ENCODE results near the gene NAT16. TPM values are rescaled to one million over a fixed set of nuclear protein-coding genes. Genes with fewer than 3 reads are reported as not detected.

Gene NAT16
- polyA plus RNA-seq, 6 donors from 2014 or later = not detected

DNA sequence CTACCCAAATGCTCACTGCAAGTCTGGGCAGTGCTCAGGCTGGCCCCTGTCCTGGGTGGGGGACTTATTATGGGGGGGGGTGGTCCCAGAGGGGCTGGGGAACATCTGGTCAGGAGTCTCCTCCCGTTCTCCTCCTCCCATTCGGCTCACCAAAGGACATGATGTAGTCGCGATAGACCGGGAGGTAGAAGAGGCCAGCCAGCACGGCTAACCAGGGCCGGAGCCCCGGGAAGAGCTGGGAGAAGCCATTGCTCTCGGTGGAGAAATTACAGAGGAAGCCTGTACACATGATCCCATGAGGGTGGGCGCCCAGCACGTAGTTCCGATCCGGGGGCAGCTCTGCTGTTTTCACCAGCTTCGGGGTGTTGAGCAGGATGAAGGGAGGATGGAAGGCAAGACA lies 18.4 kb upstream of the NAT16 start:
- peaks cover 11 to 17% (median 15%) of the 10 kb centered on the region in 3 donors for H3K4me1 Mint-ChIP-seq
- H3K36me3 Mint-ChIP-seq = no peaks in the 10 kb centered on the region
- no peak overlapping the region for H3K27ac Mint-ChIP-seq
- peak overlapping the region in 1 of 8 donors; percentile 44 for H3K4me3 Mint-ChIP-seq
- no peak for DNase-seq
- H3K9me3 Mint-ChIP-seq = no peaks in the 10 kb centered on the region
- peaks cover 0 to 56% (median 27%) of the 10 kb centered on the region in 3 donors for H3K27me3 Mint-ChIP-seq
- no peak for ATAC-seq (ENCODE audit: low read depth in 2 of 2)

DNA sequence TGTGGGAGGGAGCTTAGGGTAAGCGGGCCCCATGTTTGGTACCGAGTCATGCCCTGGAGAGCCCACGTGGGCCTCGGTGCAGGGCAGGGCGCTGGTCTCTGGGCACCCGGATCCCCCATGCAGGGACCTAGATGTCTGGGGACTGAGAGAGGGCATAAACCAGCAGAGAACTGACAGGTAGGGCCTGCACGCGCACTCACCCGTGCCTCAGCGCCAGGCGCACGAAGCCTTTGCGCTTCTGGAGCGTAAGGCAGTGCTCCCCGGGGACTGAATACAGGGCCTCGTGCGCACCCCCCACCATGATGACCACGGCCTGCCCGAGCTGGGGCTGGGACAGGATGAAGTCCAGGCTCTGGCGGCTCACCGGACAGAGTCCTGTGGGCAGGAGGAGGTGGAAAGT lies 17.9 kb upstream of the NAT16 start:
- no peak overlapping the region for H3K27ac Mint-ChIP-seq
- no peak for DNase-seq
- H3K4me3 Mint-ChIP-seq = no peak overlapping the region
- ATAC-seq (ENCODE audit: low read depth in 2 of 2) = no peak
- H3K9me3 Mint-ChIP-seq = no peaks in the 10 kb centered on the region
- H3K4me1 Mint-ChIP-seq = peaks cover 9 to 17% (median 11%) of the 10 kb centered on the region in 3 donors
- no peaks in the 10 kb centered on the region for H3K36me3 Mint-ChIP-seq
- peaks cover 0 to 54% (median 23%) of the 10 kb centered on the region in 3 donors for H3K27me3 Mint-ChIP-seq

GRCh38 chr7:101195884-101196283 lies 15.8 kb upstream of the NAT16 start:
- H3K9me3 Mint-ChIP-seq = peaks cover 0 to 1% (median 0%) of the 10 kb centered on the region in 7 donors
- no peak for ATAC-seq (ENCODE audit: low read depth in 2 of 2)
- no peak overlapping the region for H3K27ac Mint-ChIP-seq
- H3K4me1 Mint-ChIP-seq = peaks cover 4 to 8% (median 6%) of the 10 kb centered on the region in 3 donors
- H3K36me3 Mint-ChIP-seq = no peaks in the 10 kb centered on the region
- H3K4me3 Mint-ChIP-seq = no peak overlapping the region
- H3K27me3 Mint-ChIP-seq = peaks cover 4 to 36% (median 10%) of the 10 kb centered on the region in 3 donors
- no peak for DNase-seq

- Mint-ChIP-seq H3K27ac (peak overlapping the region in 1 of 6 donors; percentile 64), H3K4me3 (no peak overlapping the region), H3K36me3 (no peaks in the 10 kb centered on the region), H3K4me1 (peaks cover 0 to 5% (median 3%) of the 10 kb centered on the region in 3 donors), H3K27me3 (peaks cover 17 to 22% (median 21%) of the 10 kb centered on the region in 3 donors), H3K9me3 (peaks cover 0 to 2% (median 0%) of the 10 kb centered on the region in 7 donors)
- ATAC-seq (ENCODE audit: low read depth in 2 of 2) (no peak), DNase-seq (no peak)
Observed at GRCh38 chr7:101189109-101189508, 9.0 kb upstream of the NAT16 start.

DNA sequence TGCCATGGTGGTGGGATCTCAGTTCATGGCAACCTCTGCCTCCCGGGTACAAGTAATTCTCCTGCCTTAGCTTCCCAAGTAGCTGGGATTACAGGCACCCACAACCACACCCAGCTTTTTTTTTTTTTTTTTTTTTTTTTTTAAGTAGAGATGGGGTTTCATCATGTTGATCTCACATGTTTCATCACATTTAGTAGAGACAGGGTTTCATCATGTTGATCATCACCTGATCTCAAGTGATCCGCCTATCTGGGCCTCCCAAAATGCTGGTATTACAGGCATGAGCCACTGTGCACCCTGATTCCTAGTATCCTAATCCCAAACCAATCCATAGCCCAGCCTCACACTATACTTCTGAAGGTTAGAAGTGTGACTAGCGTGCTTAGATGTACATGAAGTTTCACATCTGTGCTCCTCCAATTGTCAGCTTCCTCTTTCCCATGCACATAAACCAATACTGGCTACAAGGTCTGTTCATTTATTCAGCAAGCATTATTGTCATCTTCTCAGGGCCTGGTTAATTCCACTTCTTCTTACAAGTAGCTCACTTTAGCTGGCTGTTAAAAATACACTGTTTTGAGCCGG lies 6.8 kb upstream of the NAT16 start:
- DNase-seq (no peak), ATAC-seq (ENCODE audit: low read depth in 2 of 2) (peak; percentile 46 to 57)
- Mint-ChIP-seq H3K4me1 (peaks cover 0 to 8% (median 0%) of the 10 kb centered on the region in 3 donors), H3K27ac (peak overlapping the region in 1 of 6 donors; percentile 75), H3K9me3 (peaks cover 0 to 9% (median 0%) of the 10 kb centered on the region in 7 donors), H3K36me3 (peaks cover 0 to 5% of the 10 kb centered on the region in 2 donors), H3K27me3 (peaks cover 23 to 32% (median 30%) of the 10 kb centered on the region in 3 donors), H3K4me3 (no peak overlapping the region)

DNA sequence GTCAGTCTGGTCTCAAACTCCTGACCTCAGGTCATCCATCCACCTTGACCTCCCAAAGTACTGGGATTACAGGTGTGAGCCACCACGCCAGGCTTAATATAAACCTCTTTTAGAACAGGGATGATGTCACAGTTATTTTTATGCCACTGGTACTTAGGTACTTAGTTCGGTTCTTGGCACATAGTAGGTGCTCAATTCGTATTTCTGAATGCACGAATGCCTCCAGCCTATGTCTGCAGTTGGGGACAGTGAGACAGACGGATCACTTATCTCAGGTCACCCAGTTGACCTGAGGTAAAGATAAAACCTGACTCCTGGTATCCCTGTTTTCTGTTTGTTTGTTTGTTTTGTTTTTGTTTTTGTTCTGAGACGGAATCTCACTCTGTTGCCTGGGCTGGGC lies 6.1 kb upstream of the NAT16 start:
- Mint-ChIP-seq H3K36me3 (peaks cover 0 to 5% of the 10 kb centered on the region in 2 donors), H3K4me1 (peaks cover 0 to 8% (median 0%) of the 10 kb centered on the region in 3 donors), H3K9me3 (peaks cover 0 to 9% (median 0%) of the 10 kb centered on the region in 7 donors), H3K27me3 (peaks cover 24 to 37% (median 34%) of the 10 kb centered on the region in 3 donors), H3K27ac (no peak overlapping the region), H3K4me3 (no peak overlapping the region)
- no peak for ATAC-seq (ENCODE audit: low read depth in 2 of 2)
- DNase-seq = no peak

GRCh38 chr7:101185258-101185839 lies 5.3 kb upstream of the NAT16 start:
- Mint-ChIP-seq H3K27me3 (peaks cover 29 to 45% (median 43%) of the 10 kb centered on the region in 3 donors), H3K36me3 (peaks cover 0 to 5% of the 10 kb centered on the region in 2 donors), H3K4me3 (no peak overlapping the region), H3K9me3 (peaks cover 0 to 12% (median 0%) of the 10 kb centered on the region in 7 donors), H3K4me1 (peaks cover 0 to 15% (median 4%) of the 10 kb centered on the region in 3 donors), H3K27ac (no peak overlapping the region)
- no peak for DNase-seq
- no peak for ATAC-seq (ENCODE audit: low read depth in 2 of 2)

- Mint-ChIP-seq H3K27me3 (peaks cover 53 to 82% (median 78%) of the 10 kb centered on the region in 3 donors), H3K36me3 (peaks cover 0 to 5% of the 10 kb centered on the region in 2 donors), H3K9me3 (peaks cover 0 to 12% (median 0%) of the 10 kb centered on the region in 7 donors), H3K4me3 (peak overlapping the region in 5 of 8 donors; percentile 2 to 71 (median 49)), H3K4me1 (peaks cover 6 to 25% (median 23%) of the 10 kb centered on the region in 3 donors), H3K27ac (peak overlapping the region in 1 of 6 donors; percentile 7)
- no peak for DNase-seq
- ATAC-seq (ENCODE audit: low read depth in 2 of 2) = no peak
Observed at GRCh38 chr7:101179713-101180112, 380 bp downstream of the NAT16 start.

DNA sequence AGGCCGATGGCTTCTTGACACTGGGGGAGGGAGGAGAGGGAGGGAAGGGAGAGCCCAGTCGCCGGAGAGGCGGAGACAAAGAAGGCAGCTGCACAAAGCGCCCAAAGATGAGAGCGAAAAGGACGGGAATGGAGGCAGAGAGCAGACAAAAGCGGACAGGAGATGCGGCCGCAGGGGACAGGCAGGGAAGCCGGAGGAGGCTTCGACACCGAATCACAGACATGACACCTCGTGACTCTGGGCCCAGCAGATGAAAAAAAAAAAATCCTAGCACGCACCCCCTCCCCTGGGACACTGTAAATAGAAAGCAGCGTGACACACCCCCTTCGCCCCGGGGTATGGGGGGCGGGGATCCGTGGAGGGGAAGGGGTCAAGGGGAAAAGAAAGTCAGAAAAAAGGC lies 976 bp downstream of the NAT16 start:
- H3K36me3 Mint-ChIP-seq = peaks cover 0 to 9% of the 10 kb centered on the region in 2 donors

GRCh38 chr7:101177644-101178043 lies 2.4 kb downstream of the NAT16 start:
- peaks cover 62 to 96% (median 88%) of the 10 kb centered on the region in 3 donors for H3K27me3 Mint-ChIP-seq
- peaks cover 0 to 11% (median 5%) of the 10 kb centered on the region in 7 donors for H3K9me3 Mint-ChIP-seq
- peak overlapping the region in 1 of 8 donors; percentile 12 for H3K4me3 Mint-ChIP-seq
- ATAC-seq (ENCODE audit: low read depth in 2 of 2) (no peak), DNase-seq (no peak)
- H3K4me1 Mint-ChIP-seq = peaks cover 16 to 39% (median 37%) of the 10 kb centered on the region in 3 donors
- H3K36me3 Mint-ChIP-seq = peaks cover 0 to 11% of the 10 kb centered on the region in 2 donors
- no peak overlapping the region for H3K27ac Mint-ChIP-seq

More for the DNA sequence above, 976 bp downstream of the NAT16 start:
- Mint-ChIP-seq H3K9me3 (peaks cover 0 to 12% (median 1%) of the 10 kb centered on the region in 7 donors), H3K4me1 (peaks cover 8 to 29% (median 28%) of the 10 kb centered on the region in 3 donors), H3K4me3 (peak overlapping the region in 7 of 8 donors; percentile 44 to 84 (median 63)), H3K27ac (peak overlapping the region in 1 of 6 donors; percentile 7), H3K27me3 (peaks cover 56 to 84% (median 79%) of the 10 kb centered on the region in 3 donors)
- DNase-seq (no peak), ATAC-seq (ENCODE audit: low read depth in 2 of 2) (peak in 1 of 2 donors; percentile 22)

GRCh38 chr7:101175664-101176063 lies 4.4 kb downstream of the NAT16 start:
- H3K36me3 Mint-ChIP-seq = peaks cover 0 to 22% of the 10 kb centered on the region in 2 donors
- H3K9me3 Mint-ChIP-seq = peaks cover 0 to 11% (median 4%) of the 10 kb centered on the region in 7 donors
- DNase-seq = no peak
- H3K27me3 Mint-ChIP-seq = peaks cover 62 to 100% (median 89%) of the 10 kb centered on the region in 3 donors
- peaks cover 27 to 53% (median 43%) of the 10 kb centered on the region in 3 donors for H3K4me1 Mint-ChIP-seq
- ATAC-seq (ENCODE audit: low read depth in 2 of 2) = no peak
- H3K27ac Mint-ChIP-seq = no peak overlapping the region
- peak overlapping the region in 1 of 8 donors; percentile 22 for H3K4me3 Mint-ChIP-seq

DNA sequence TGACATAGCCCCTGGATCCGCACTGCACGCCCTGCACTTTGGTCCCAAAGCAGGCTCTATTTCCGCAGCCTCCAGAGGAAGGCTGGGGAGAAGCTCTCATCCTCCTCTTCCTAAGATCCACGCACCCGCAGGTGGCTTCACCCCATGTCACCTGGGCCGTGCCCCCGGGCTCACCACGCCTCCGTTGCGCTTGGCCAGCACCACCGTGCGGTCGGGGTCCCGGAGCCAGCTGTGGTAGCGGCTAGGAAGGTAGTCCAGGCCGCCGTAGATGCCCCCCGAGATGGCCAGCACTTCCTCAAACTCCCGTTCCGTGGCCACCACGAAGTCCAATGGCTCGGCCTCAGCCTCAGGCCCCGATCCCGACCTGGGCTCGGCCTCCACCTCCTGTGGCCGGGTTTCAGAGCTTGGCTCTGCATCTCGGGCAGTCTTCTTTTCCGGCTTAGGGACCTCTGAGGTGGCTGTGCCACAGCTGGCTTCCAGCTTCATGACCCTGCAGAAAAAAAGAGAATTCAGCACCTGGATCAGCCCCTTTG lies 5.7 kb downstream of the NAT16 start:
- Mint-ChIP-seq H3K27me3 (peaks cover 70 to 100% (median 89%) of the 10 kb centered on the region in 3 donors), H3K27ac (peak overlapping the region in 3 of 6 donors; percentile 44 to 97 (median 62)), H3K4me3 (peak overlapping the region in 7 of 8 donors; percentile 48 to 86 (median 66)), H3K36me3 (peaks cover 0 to 30% of the 10 kb centered on the region in 2 donors), H3K9me3 (peaks cover 0 to 11% (median 4%) of the 10 kb centered on the region in 7 donors), H3K4me1 (peaks cover 36 to 53% (median 50%) of the 10 kb centered on the region in 3 donors)
- no peak for DNase-seq
- no peak for ATAC-seq (ENCODE audit: low read depth in 2 of 2)

DNA sequence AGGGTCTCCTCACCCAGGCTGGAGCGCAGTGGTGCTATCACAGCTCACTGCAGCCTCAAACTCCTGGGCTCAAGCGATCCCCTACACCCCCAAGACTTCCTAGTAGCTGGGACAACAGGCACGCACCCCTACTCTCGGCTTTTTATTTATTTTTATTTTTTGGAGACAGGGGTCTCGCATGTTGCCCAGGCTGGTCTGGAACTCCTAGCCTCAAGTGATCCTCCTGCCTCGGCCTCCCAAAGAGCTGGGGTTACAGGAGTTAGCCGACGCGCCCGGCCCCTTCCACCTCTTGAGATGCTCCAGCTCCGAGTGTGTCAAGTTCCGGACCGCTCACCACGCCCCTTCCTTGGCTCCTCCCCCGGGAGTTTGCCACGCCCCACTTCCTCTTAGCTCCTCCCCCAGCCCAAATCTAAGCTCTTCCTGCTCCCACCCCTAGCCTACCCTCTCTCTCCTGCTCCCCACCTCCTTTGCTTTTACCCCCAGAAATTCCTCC lies 6.3 kb downstream of the NAT16 start:
- H3K4me1 Mint-ChIP-seq = peaks cover 36 to 50% (median 48%) of the 10 kb centered on the region in 3 donors
- peaks cover 0 to 11% (median 4%) of the 10 kb centered on the region in 7 donors for H3K9me3 Mint-ChIP-seq
- peaks cover 75 to 100% (median 89%) of the 10 kb centered on the region in 3 donors for H3K27me3 Mint-ChIP-seq
- ATAC-seq (ENCODE audit: low read depth in 2 of 2) (peak; percentile 22 to 23), DNase-seq (no peak)
- H3K4me3 Mint-ChIP-seq = peak overlapping the region in 7 of 8 donors; percentile 48 to 86 (median 66)
- peaks cover 0 to 36% of the 10 kb centered on the region in 2 donors for H3K36me3 Mint-ChIP-seq
- peak overlapping the region in 3 of 6 donors; percentile 28 to 97 (median 62) for H3K27ac Mint-ChIP-seq
